ENCODE data around the gene ZMIZ1.
A peak's percentile ranks its signal among the peaks of the same experiment; 100 is the strongest.
"Not testable (repeated sequence)": the region's sequence is repeated elsewhere in the genome, so short reads cannot be mapped to it uniquely, and the experiment has no call there.

The ZMIZ1 gene

GRCh38 chr10:79266543-79267312 lies 198.0 kb downstream of the ZMIZ1 start:
- DNase-seq (ENCODE audit: low read depth): no peak

- no peak for DNase-seq (ENCODE audit: low read depth)
Observed at GRCh38 chr10:79267499-79267898, 198.7 kb downstream of the ZMIZ1 start.

GRCh38 chr10:79268161-79268601 lies 199.4 kb downstream of the ZMIZ1 start:
- DNase-seq (ENCODE audit: low read depth): no peak

GRCh38 chr10:79268742-79269141 lies 200.0 kb downstream of the ZMIZ1 start:
- DNase-seq (ENCODE audit: low read depth): no peak

GRCh38 chr10:79269443-79269842 lies 200.7 kb downstream of the ZMIZ1 start:
- DNase-seq (ENCODE audit: low read depth): no peak

- DNase-seq (ENCODE audit: low read depth): no peak
Observed at GRCh38 chr10:79269969-79270368, 201.2 kb downstream of the ZMIZ1 start.

GRCh38 chr10:79270466-79271246 lies 201.9 kb downstream of the ZMIZ1 start:
- DNase-seq (ENCODE audit: low read depth): no peak

- DNase-seq (ENCODE audit: low read depth): no peak
Observed at GRCh38 chr10:79272353-79272752, 203.6 kb downstream of the ZMIZ1 start.

- DNase-seq (ENCODE audit: low read depth): no peak
Observed at GRCh38 chr10:79273604-79274003, 204.8 kb downstream of the ZMIZ1 start.

- no peak for DNase-seq (ENCODE audit: low read depth)
Observed at GRCh38 chr10:79274279-79275104, 205.7 kb downstream of the ZMIZ1 start.

- DNase-seq (ENCODE audit: low read depth): no peak
Observed at GRCh38 chr10:79275105-79275430, 206.3 kb downstream of the ZMIZ1 start.

GRCh38 chr10:79275431-79275851 lies 206.7 kb downstream of the ZMIZ1 start:
- no peak for DNase-seq (ENCODE audit: low read depth)

GRCh38 chr10:79277579-79278269 lies 209.0 kb downstream of the ZMIZ1 start:
- DNase-seq (ENCODE audit: low read depth): no peak

GRCh38 chr10:79279047-79279446 lies 210.3 kb downstream of the ZMIZ1 start:
- DNase-seq (ENCODE audit: low read depth): not testable (repeated sequence)

- no peak for DNase-seq (ENCODE audit: low read depth)
Observed at GRCh38 chr10:79280956-79281355, 212.2 kb downstream of the ZMIZ1 start.

- DNase-seq (ENCODE audit: low read depth): no peak
Observed at GRCh38 chr10:79282388-79282787, 213.6 kb downstream of the ZMIZ1 start.

- no peak for DNase-seq (ENCODE audit: low read depth)
Observed at GRCh38 chr10:79283616-79284015, 214.8 kb downstream of the ZMIZ1 start.

- DNase-seq (ENCODE audit: low read depth): no peak
Observed at GRCh38 chr10:79284158-79284871, 215.5 kb downstream of the ZMIZ1 start.

GRCh38 chr10:79285315-79286197 lies 216.8 kb downstream of the ZMIZ1 start:
- peak; percentile 40 for DNase-seq (ENCODE audit: low read depth)

- DNase-seq (ENCODE audit: low read depth): peak; percentile 74
Observed at GRCh38 chr10:79286318-79286951, 217.7 kb downstream of the ZMIZ1 start.
